HL-60 (cell line): ENCODE results near the gene ZNF862.

ENCODE experiments used
- GABPA ChIP-seq: IDR thresholded peaks from 2 replicates; pipeline ENCODE4 v1.6.1; 2012; ENCODE audit warnings: low read depth
- POLR2AphosphoS5 ChIP-seq: IDR thresholded peaks from 2 replicates; pipeline ENCODE4 v1.6.1; 2012; ENCODE audit warnings: low read depth
- REST ChIP-seq: IDR thresholded peaks from 2 replicates; pipeline ENCODE4 v1.6.1; 2012; ENCODE audit warnings: low read depth; ENCODE audit not compliant: insufficient replicate concordance
- SPI1 ChIP-seq: IDR thresholded peaks from 2 replicates; pipeline ENCODE4 v1.6.1; 2012; ENCODE audit warnings: low read depth, mild to moderate bottlenecking, borderline replicate concordance
- TF ChIP-seq, protein P1 (sequence below): IDR thresholded peaks from one replicate; pipeline ENCODE4 v1.5.1; 2011; ENCODE audit warnings: low read length, control low read depth, inconsistent platforms; ENCODE audit not compliant: insufficient read depth

DNA sequence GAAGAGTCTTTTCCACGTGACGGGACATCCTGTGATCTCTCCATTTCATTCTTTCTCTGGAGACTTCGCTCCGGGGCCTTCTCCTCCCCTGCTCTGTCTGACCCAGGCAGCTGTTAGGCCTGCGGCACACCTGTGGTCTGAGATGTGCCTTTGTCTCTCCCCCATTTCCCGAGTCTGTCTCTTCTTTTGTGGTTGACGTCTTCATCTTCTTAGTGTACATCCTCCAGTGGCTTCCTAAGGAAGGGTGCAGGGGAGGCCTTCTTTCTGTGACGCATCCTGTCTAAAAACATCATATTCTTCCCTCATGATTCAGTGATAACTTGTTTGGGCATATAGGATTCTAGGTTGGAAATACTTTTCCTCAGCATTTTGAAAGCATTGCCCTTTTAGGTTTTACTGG is 18.4 kb downstream of the ZNF862 start:
- TF ChIP-seq, protein P1, sequence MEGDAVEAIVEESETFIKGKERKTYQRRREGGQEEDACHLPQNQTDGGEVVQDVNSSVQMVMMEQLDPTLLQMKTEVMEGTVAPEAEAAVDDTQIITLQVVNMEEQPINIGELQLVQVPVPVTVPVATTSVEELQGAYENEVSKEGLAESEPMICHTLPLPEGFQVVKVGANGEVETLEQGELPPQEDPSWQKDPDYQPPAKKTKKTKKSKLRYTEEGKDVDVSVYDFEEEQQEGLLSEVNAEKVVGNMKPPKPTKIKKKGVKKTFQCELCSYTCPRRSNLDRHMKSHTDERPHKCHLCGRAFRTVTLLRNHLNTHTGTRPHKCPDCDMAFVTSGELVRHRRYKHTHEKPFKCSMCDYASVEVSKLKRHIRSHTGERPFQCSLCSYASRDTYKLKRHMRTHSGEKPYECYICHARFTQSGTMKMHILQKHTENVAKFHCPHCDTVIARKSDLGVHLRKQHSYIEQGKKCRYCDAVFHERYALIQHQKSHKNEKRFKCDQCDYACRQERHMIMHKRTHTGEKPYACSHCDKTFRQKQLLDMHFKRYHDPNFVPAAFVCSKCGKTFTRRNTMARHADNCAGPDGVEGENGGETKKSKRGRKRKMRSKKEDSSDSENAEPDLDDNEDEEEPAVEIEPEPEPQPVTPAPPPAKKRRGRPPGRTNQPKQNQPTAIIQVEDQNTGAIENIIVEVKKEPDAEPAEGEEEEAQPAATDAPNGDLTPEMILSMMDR: no peak
- TF ChIP-seq GABPA: no peak
- TF ChIP-seq REST: no peak
- no peak for TF ChIP-seq POLR2AphosphoS5
- TF ChIP-seq SPI1: no peak
